ENCODE data around the gene HYDIN. TPM values are rescaled to one million over a fixed set of nuclear protein-coding genes. Genes with fewer than 3 reads are reported as not detected.

Gene HYDIN
- 0.32 and 0.60 TPM in 2 replicates for total RNA-seq (2011; cell fraction: chromatin; rRNA removed; ENCODE audit: low replicate concordance)
- 0.26 TPM in 1 of 2 replicates, not detected in the other for total RNA-seq (2011; cell fraction: nucleolus; rRNA removed)
- 0.61 and 0.95 TPM in 2 replicates for total RNA-seq (2011; cell fraction: nucleoplasm; rRNA removed)
- total RNA-seq (2014; rRNA removed) = 0.09 TPM in 1 of 2 replicates, not detected in the other
- total RNA-seq (2014; rRNA removed; fragmentation: Illumina TruSeq; extraction: Trizol) = 0.13 and 0.25 TPM in 2 replicates
- 0.11 and 0.38 TPM in 2 replicates for total RNA-seq (2015; rRNA removed; fragmentation: Illumina TruSeq; extraction: Trizol)
- 0.11 and 0.29 TPM in 2 replicates for total RNA-seq (2021)
- polyA plus RNA-seq (2011; rRNA removed) = 0.43 TPM in 1 of 2 replicates, not detected in the other
- polyA plus RNA-seq (2011; cell fraction: cytosol; rRNA removed) = 0.12 and 0.13 TPM in 2 replicates
- 0.08 and 0.46 TPM in 2 replicates for polyA plus RNA-seq (2011; cell fraction: nucleus; rRNA removed)
- 0.21 and 0.75 TPM in 2 replicates for polyA plus RNA-seq (2012)
- 0.10 and 0.16 TPM in 2 replicates for polyA plus RNA-seq (2014; fragmentation: Illumina TruSeq; extraction: Trizol)
- under 1 TPM; 0.08 to 0.27 TPM for polyA plus RNA-seq (2014; fragmentation: Nextera tagmentation; extraction: Ambion mirVana)
- polyA plus RNA-seq (2014; rRNA removed) = 0.07 TPM in 1 of 2 replicates, not detected in the other
- polyA minus RNA-seq (2011; rRNA and poly(A)+ RNA removed) = 0.28 TPM in 1 of 2 replicates, not detected in the other
- not detected in 2 replicates for polyA minus RNA-seq (2011; cell fraction: cytosol; rRNA and poly(A)+ RNA removed)
- polyA minus RNA-seq (2011; cell fraction: nucleus; rRNA and poly(A)+ RNA removed) = 0.22 and 0.27 TPM in 2 replicates
- percentile 9 among the genes with signal in this experiment for Bru-seq, nascent RNA
- BruChase-seq, experiment 1, labeled RNA remaining after a 2-hour chase = percentile 30 among the genes with signal in this experiment
- BruChase-seq, experiment 2, labeled RNA remaining after a 6-hour chase = percentile 29 among the genes with signal in this experiment
- long read RNA-seq, experiment 1 = 0 reads
- long read RNA-seq, experiment 2 = 0 reads
- long read RNA-seq, experiment 3, partial matches to known transcripts = 0 of 1 reads
- long read RNA-seq, experiment 3, other reads (novel, unspliced or antisense) = 1 of 1 reads

DNA sequence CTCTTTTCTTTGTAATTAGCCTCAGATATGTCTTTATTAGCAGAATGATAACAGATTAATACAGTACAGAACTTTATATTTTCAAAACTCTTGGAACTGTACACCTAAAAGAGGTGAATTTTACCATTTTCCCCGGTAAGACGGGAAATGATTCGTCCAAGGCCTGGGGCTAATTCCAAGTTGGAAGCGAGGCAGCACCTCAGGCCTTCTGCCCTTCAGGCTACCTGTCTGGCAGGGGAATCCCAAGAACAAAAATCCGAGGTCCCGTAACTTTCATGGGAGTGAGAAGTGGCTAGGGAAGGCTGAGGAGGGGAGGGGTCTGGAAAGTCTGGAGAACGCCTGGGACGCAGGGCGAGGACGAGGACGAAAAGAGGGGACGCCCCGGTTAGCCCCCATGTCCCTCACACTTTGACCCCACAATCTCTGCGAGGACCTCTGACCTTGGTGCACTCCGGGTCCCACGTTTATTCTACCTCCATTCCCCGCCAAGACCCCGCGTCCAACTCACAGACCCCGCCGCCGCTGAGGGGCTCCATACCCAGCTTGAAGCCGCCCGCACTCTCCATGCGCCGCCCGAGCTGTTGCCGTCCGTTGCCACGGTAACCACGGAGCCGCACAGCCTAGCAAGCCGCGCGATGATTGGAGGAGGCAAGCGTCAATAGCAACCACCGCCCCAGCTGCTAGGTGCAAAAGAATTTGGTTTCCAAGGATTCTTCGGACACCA lies at the start of gene HYDIN:
Gene HYDIN, minus strand, starts transcription at position 601 of the 724 bp plus-strand sequence. CDS start 43,827 bp downstream, outside the sequence.
- H4K20me1 ChIP-seq (replicated peaks; ENCODE audit: control insufficient read depth, insufficient read depth, low read length) = no peaks in the 10 kb centered on the region
- H3K36me3 ChIP-seq (ENCODE audit: control insufficient read depth, insufficient read depth, low read length) = no peaks in the 10 kb centered on the region
- H3K9me1 ChIP-seq (ENCODE audit: control insufficient read depth, insufficient read depth, low read length) = no peaks in the 10 kb centered on the region
- peak within 1 kb of the TSS; percentile 25 for H3K4me3 ChIP-seq
- peak within 1 kb of the TSS; percentile 50 for H3K4me2 ChIP-seq (ENCODE audit: insufficient read depth, low read length)
- in situ Hi-C loops (cut with MboI) = no loop called here
- no peaks in the 10 kb centered on the region for H3K27me3 ChIP-seq (ENCODE audit: control insufficient read depth in 2 of 2, insufficient read depth in 2 of 2, low read length in 2 of 2)
- ChIA-PET POLR2A (interaction anchor here (0.5 kb wide), 1 partner anchor 22 kb away, joined by 3 read pairs; no protein-coding TSS in a partner anchor), CTCF (ENCODE audit: low intra/inter-chr PET ratio) (interaction anchor here (0.6 kb wide), 1 partner anchor 1521 kb away, joined by 3 read pairs; no protein-coding TSS in a partner anchor)
- H3K27ac ChIP-seq (ENCODE audit: extremely low read depth, low read depth, low read length) = no peak within 1 kb of the TSS
- peaks cover 0 to 5% of the 10 kb centered on the region in 2 experiments; a peak in 2 of 5 replicates for H3K4me1 ChIP-seq (replicated peaks in 1 of 2; ENCODE audit: control insufficient read depth in 2 of 2, insufficient read depth in 2 of 2, low read length in 2 of 2)
- peak within 1 kb of the TSS; percentile 38; the same call in 1 of the 2 replicates for H2AFZ ChIP-seq (ENCODE audit: low read depth, low read length)
- DNase-seq (ENCODE audit: extremely low read depth in 1 of 4, low spot score in 3 of 4) (peak; percentile 58 to 78 (median 68)), ATAC-seq (peak; percentile 85), FAIRE-seq (no peak)
- H3K9me3 ChIP-seq (replicated peaks; ENCODE audit: control insufficient read depth, insufficient read depth, low read depth, low read length) = peaks cover 5% of the 10 kb centered on the region; the same call in 1 of the 2 replicates
- intact Hi-C loops (cut with micrococcal nuclease) = no loop called here
- H3K9ac ChIP-seq (ENCODE audit: insufficient read depth in 1 of 2, low read depth in 2 of 2, low read length in 2 of 2) = peak within 1 kb of the TSS in 1 of 2 experiments; percentile 26; a peak in 1 of 4 replicates
- H3K79me2 ChIP-seq (ENCODE audit: control insufficient read depth, insufficient read depth, low read length) = no peaks in the 10 kb centered on the region
- WGBS (ENCODE audit: insufficient coverage, low coverage, missing lambda C conversion rate) = 2% methylated on average over 31 of the region's 38 CpGs
- BruUV-seq (replicated peaks) = no TSS peak
- 0 out of 2 replicates have a peak, but pooled peaks have one; percentile 34 for TF ChIP-seq MBD2 (IDR thresholded peaks at IDR 0.05; ENCODE audit: borderline replicate concordance, low read depth)
- TF ChIP-seq HCFC1 (IDR thresholded peaks at IDR 0.05; ENCODE audit: low read depth, low read length) = peak; percentile 41
- TF ChIP-seq FOXM1 (IDR thresholded peaks at IDR 0.05; ENCODE audit: low read depth) = no peak
- no peak for TF ChIP-seq FOXM1 (CRISPR knock-in tag; IDR thresholded peaks at IDR 0.05; ENCODE audit: low read depth)
- TF ChIP-seq XRCC5 (IDR thresholded peaks at IDR 0.05; ENCODE audit: low read depth, low read length) = no peak
- TF ChIP-seq CSDE1 (IDR thresholded peaks at IDR 0.05) = peak in 1 of 2 experiments; percentile 54; a peak in 1 of 4 replicates
- TF ChIP-seq RFX1 (IDR thresholded peaks at IDR 0.05) = peak; percentile 95
- TF ChIP-seq HDAC8 (tag; IDR thresholded peaks at IDR 0.05) = no peak
- no peak for TF ChIP-seq SMARCC2 (IDR thresholded peaks at IDR 0.05; ENCODE audit: low read depth)
- TF ChIP-seq ZNF444 (CRISPR knock-in tag; IDR thresholded peaks at IDR 0.05) = no peak
- 0 out of 2 replicates have a peak, but pooled peaks have one; percentile 65 for TF ChIP-seq BMI1 (IDR thresholded peaks at IDR 0.05; ENCODE audit: low read length)
- peak; percentile 41; the same call in 1 of the 2 replicates for TF ChIP-seq MXI1 (IDR thresholded peaks at IDR 0.05; ENCODE audit: low read depth, low read length)
- peak; percentile 39 for TF ChIP-seq RBM25 (IDR thresholded peaks at IDR 0.05; ENCODE audit: low read depth, low read length, severe bottlenecking)
- no peak for TF ChIP-seq CBFA2T2 (conservative IDR thresholded peaks at IDR 0.05)
- TF ChIP-seq, protein P1, sequence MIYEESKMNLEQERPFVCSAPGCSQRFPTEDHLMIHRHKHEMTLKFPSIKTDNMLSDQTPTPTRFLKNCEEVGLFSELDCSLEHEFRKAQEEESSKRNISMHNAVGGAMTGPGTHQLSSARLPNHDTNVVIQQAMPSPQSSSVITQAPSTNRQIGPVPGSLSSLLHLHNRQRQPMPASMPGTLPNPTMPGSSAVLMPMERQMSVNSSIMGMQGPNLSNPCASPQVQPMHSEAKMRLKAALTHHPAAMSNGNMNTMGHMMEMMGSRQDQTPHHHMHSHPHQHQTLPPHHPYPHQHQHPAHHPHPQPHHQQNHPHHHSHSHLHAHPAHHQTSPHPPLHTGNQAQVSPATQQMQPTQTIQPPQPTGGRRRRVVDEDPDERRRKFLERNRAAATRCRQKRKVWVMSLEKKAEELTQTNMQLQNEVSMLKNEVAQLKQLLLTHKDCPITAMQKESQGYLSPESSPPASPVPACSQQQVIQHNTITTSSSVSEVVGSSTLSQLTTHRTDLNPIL (CRISPR knock-in tag; IDR thresholded peaks at IDR 0.05) = no peak
- TF ChIP-seq, protein P2, sequence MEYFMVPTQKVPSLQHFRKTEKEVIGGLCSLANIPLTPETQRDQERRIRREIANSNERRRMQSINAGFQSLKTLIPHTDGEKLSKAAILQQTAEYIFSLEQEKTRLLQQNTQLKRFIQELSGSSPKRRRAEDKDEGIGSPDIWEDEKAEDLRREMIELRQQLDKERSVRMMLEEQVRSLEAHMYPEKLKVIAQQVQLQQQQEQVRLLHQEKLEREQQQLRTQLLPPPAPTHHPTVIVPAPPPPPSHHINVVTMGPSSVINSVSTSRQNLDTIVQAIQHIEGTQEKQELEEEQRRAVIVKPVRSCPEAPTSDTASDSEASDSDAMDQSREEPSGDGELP (CRISPR knock-in tag; IDR thresholded peaks at IDR 0.05; ENCODE audit: borderline replicate concordance) = peak; percentile 43; the same call in 1 of the 2 replicates
- no peak for TF ChIP-seq STAT5A (IDR thresholded peaks at IDR 0.05; ENCODE audit: borderline replicate concordance, low read length)
